NCI-H345 treated with DMSO at 0.1 percent for 48 hours (cell line): ENCODE results near the gene TLN1.
A peak's percentile ranks its signal among the peaks of the same experiment; 100 is the strongest.

ENCODE experiments used
- DNase-seq: peaks from one replicate; lab custom pipeline; 2025; ENCODE audit not compliant: unreplicated experiment; lab: John Stamatoyannopoulos, UW

Gene TLN1

GRCh38 chr9:35753466-35753865 is 21.5 kb upstream of the TLN1 start:
- DNase-seq, result no peak

DNA sequence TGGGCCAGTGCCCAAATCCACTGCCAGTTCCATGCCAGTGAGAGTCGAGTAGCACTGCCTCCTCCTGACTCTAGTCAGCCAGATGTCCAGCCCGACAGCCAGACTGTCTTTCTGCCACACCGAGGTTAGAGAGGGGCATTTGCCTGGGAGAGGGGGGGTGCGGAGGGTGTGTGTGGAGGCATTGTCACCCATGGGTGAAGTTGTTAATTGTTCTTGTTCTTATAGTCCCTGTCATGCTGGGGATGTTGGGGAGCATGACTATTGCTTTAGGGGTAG is 18.2 kb upstream of the TLN1 start:
- DNase-seq, result no peak

GRCh38 chr9:35749515-35750255 is 17.7 kb upstream of the TLN1 start:
- DNase-seq, result no peak

GRCh38 chr9:35748858-35749514 is 17.0 kb upstream of the TLN1 start, which contains the start of the genes GBA2 and RGP1:
Gene GBA2 (minus strand): TSS chr9:35749228. CDS start chr9:35748704, 524 bp downstream.
Gene RGP1 (plus strand): TSS chr9:35749287. CDS start chr9:35749756, 469 bp downstream.
- DNase-seq, result peak; percentile 39

- DNase-seq, result no peak
These were observed 16.4 kb upstream of the TLN1 start for GRCh38 chr9:35748242-35748857.

DNA sequence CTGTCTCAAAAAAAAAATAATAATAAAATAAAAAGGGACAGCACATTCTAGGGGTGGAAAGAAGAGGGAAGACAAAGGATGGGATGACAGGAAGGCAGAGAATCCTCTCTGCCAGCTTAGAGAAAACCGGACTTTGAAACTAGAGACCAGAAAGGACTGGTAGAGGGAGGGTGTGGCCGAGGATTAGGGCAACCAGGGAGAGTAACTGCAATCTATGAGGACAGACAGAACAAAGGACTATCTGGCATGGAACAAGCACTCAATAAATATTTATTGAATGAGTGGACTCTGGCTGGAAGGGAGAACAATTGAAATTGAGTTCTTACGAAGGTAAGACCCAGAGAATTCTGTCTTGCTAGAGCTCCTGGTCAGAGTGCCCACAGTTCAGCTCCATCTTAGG is 14.6 kb upstream of the TLN1 start:
- DNase-seq, result no peak

DNA sequence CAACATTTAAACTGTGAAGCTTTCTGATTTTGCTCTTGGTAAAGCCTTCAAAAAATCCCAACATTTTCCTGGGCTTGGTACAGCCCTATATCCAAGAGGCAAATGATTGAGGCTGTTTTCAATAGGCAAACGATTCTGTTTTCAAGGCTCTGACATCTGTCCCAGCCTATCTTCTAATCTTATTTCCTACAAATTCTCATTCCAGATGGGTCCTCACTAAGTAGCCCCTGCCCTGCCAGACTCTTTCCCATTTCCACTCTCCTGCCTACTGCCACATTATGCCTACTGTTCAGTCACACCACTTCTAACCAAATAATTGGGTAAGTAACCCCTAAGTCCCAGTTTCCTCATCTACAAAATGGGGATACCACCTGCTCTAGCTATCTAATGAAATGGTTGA is 13.6 kb upstream of the TLN1 start:
- DNase-seq, result no peak

- no peak for DNase-seq
These were observed 12.0 kb upstream of the TLN1 start for GRCh38 chr9:35743880-35744518.

- no peak for DNase-seq
These were observed 11.5 kb upstream of the TLN1 start for GRCh38 chr9:35743452-35743851.

GRCh38 chr9:35741740-35742139 is 9.7 kb upstream of the TLN1 start:
- no peak for DNase-seq

DNA sequence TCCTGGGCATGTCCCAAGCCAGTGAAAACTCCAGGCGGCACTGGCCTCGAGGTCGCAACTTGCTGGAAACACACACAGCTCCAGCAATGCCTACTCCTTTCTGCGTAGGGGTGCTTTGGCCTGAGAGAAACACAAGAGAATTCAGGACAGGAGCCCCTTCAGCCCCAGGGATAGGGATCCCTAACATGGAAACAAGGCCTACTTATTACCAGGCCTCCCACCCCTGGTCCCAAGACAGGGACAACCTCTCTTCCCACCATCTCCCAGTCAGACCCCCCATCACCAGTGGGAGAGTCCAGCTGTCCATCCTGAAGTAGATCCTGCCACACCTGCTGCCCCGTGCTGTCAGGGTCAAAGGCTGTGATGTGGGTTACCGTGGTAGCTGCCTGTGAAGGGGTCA is 8.2 kb upstream of the TLN1 start:
- DNase-seq, result no peak

GRCh38 chr9:35738924-35739323 is 6.9 kb upstream of the TLN1 start:
- DNase-seq, result no peak

- DNase-seq, result no peak
These were observed 6.2 kb upstream of the TLN1 start for GRCh38 chr9:35738186-35738585.

DNA sequence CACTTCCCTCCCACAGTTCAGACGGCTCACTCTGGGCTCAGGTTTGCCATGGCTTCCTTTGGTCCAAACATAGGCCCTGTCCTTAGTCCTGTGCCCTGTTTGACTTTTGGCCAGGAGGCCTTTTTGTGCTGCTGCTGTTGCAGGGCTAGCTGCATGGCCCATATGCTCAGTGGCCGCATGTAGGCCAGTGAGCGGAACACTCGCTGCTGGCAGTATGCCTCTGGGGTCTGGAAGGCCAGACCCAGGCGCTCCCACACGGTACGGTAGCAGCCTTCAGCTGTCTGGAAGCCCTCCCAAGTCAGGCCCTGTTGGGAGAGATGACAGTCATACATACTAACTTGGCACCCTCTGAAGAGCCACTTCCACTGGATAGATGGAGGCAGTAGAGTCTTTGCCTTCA is 5.1 kb upstream of the TLN1 start:
- DNase-seq, result no peak

- peak; percentile 41 for DNase-seq
These were observed 4.2 kb upstream of the TLN1 start for GRCh38 chr9:35736201-35736633.

DNA sequence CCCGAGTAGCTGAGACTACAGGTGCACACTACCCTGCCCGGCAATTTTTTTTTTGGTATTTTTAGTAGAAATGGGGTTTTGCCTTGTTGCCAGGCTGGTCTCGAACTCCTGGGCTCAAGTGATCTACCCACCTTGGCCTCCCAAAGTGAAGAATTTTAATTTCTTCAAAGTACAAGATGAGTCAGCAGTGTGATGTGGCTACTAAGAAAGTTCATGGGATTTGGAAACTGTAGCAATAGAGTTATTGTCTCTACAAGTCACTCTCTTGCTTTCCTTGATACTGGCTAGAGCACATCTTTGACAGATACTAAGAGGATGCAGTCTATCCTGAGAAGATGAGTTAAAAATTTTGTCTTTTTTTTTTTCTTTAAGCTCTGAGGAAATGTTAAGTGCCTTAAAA is 2.1 kb upstream of the TLN1 start:
- DNase-seq, result no peak

- peak; percentile 19 for DNase-seq
These were observed 976 bp upstream of the TLN1 start for GRCh38 chr9:35732800-35733541.

GRCh38 chr9:35731415-35732184 is 395 bp downstream of the TLN1 start:
- DNase-seq, result no peak

DNA sequence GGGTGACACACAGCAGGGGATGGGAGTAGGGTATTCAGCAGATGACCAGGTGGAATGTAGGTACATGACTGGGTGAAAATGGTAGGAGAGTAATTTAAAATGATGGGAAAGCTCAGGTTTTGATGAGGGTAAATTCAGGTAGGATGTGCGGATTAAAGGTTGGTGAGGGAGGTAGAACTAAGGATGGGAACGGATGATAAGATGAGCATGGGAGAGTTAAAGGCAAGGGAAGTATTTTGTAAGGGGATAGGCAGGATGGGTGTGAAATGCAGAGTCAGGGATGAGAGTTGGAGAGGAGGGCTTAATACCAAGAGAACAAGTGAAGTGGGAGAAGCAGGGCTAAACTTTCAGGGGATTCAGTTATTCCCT is 1.5 kb downstream of the TLN1 start:
- DNase-seq, result no peak

DNA sequence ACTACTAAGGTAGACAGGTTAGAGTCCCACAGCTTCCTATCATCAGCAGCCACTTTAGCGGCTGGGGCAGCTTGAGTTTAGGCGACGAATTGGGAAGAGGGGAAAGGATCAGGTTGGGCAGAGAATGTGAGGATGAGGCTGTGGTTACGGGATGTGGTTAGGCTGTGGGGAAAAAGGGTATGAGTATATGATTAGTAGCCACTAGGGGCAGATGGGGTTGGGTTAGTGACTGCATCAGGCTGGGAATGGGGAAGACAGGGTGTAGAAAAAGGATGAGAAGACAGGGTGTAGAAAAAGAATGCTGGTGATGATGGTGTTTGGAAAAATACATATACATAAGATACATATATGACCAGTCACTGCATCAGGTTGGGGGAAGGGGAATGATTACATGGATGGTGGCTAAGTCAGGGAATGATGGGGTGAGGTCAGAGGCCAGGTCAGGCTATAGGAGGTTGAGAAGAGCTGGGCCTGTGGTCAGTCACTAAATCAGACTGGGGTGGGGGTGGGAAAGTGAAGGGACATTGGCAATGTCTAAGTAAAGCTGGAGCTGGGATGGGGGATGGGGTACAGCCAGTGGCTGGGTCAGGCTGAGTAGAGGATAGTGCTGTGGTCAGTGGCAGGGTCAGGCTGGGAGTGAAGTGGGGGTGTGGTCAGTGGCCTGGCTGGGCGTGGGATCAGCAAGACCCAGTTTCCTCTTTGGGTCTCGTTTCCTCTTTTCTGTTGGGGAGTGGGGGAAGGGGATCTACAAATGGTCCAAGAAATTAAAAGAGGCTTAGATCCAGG is 2.1 kb downstream of the TLN1 start:
- no peak for DNase-seq
